ENCODE results near the gene FAM124B. TPM values are rescaled to one million over a fixed set of nuclear protein-coding genes. Genes with fewer than 3 reads are reported as not detected.
"Not testable (repeated sequence)": the region's sequence is repeated elsewhere in the genome, so short reads cannot be mapped to it uniquely, and the experiment has no call there.

The FAM124B gene
- total RNA-seq, 1 experiment from 2014 or later = not detected

- H3K27me3 ChIP-seq (ENCODE audit: low read length) = no peaks in the 10 kb centered on the region
- ChIA-PET POLR2A (ENCODE audit: unreplicated experiment) (no interaction called here), CTCF (no interaction called here)
- no peaks in the 10 kb centered on the region for H3K9me3 ChIP-seq (ENCODE audit: low read length)
- H3K79me2 ChIP-seq (ENCODE audit: low read length) = no peaks in the 10 kb centered on the region
- TF ChIP-seq CTCF (conservative IDR thresholded peaks at IDR 0.05; ENCODE audit: low read depth, low read length) = no peak
- TF ChIP-seq EZH2 (IDR thresholded peaks at IDR 0.05; ENCODE audit: low read length, unreplicated experiment) = no peak
- TF ChIP-seq EZH2phosphoT487 (IDR thresholded peaks at IDR 0.05; ENCODE audit: borderline replicate concordance, low read length) = no peak
- no peaks in the 10 kb centered on the region for H4K20me1 ChIP-seq (ENCODE audit: low read length)
- H2AFZ ChIP-seq (ENCODE audit: low read length) = no peak overlapping the region
- no peak overlapping the region for H3K4me3 ChIP-seq (ENCODE audit: low read length)
- no peaks in the 10 kb centered on the region for H3K9me2 ChIP-seq (replicated peaks; ENCODE audit: low read length)
- intact Hi-C loops (cut with micrococcal nuclease) = no loop called here
- no peaks in the 10 kb centered on the region for H3K36me3 ChIP-seq (ENCODE audit: low read depth, low read length)
- no peak overlapping the region for H3K4me2 ChIP-seq (ENCODE audit: low read length)
- no TSS peak for BruUV-seq (replicated peaks)
- H3K4me1 ChIP-seq (ENCODE audit: insufficient read depth, low read length) = no peaks in the 10 kb centered on the region
- H3F3A ChIP-seq (ENCODE audit: low read length, unreplicated experiment) = no peaks in the 10 kb centered on the region
- no peak overlapping the region for H3K9ac ChIP-seq (ENCODE audit: low read length)
- no peak for DNase-seq
- ATAC-seq = no peak
- H3K27ac ChIP-seq (ENCODE audit: low read length) = no peak overlapping the region
Observed at GRCh38 chr2:224400174-224400810, 1.6 kb downstream of the FAM124B start.

- intact Hi-C loops (cut with micrococcal nuclease) = no loop called here
- Histone ChIP-seq H3K9me3 (ENCODE audit: low read length) (no peaks in the 10 kb centered on the region), H3K9ac (ENCODE audit: low read length) (no peak overlapping the region), H3K27me3 (ENCODE audit: low read length) (no peaks in the 10 kb centered on the region), H2AFZ (ENCODE audit: low read length) (no peak overlapping the region), H3K79me2 (ENCODE audit: low read length) (no peaks in the 10 kb centered on the region), H3K4me1 (ENCODE audit: insufficient read depth, low read length) (no peaks in the 10 kb centered on the region), H3K9me2 (replicated peaks; ENCODE audit: low read length) (no peaks in the 10 kb centered on the region), H3K27ac (ENCODE audit: low read length) (no peak overlapping the region), H3F3A (ENCODE audit: low read length, unreplicated experiment) (no peaks in the 10 kb centered on the region), H3K36me3 (ENCODE audit: low read depth, low read length) (no peaks in the 10 kb centered on the region), H3K4me3 (ENCODE audit: low read length) (no peak overlapping the region), H3K4me2 (ENCODE audit: low read length) (no peak overlapping the region), H4K20me1 (ENCODE audit: low read length) (no peaks in the 10 kb centered on the region)
- DNase-seq (no peak), ATAC-seq (no peak)
- TF ChIP-seq EZH2phosphoT487 (IDR thresholded peaks at IDR 0.05; ENCODE audit: borderline replicate concordance, low read length) = no peak
- TF ChIP-seq CTCF (conservative IDR thresholded peaks at IDR 0.05; ENCODE audit: low read depth, low read length) = no peak
- TF ChIP-seq EZH2 (IDR thresholded peaks at IDR 0.05; ENCODE audit: low read length, unreplicated experiment) = no peak
- ChIA-PET CTCF (no interaction called here), POLR2A (ENCODE audit: unreplicated experiment) (no interaction called here)
- no TSS peak for BruUV-seq (replicated peaks)
Observed at GRCh38 chr2:224398289-224398688, 3.6 kb downstream of the FAM124B start.

- not testable (repeated sequence) for H3K79me2 ChIP-seq (ENCODE audit: low read length)
Observed at GRCh38 chr2:224397100-224397499, 4.8 kb downstream of the FAM124B start.

More at GRCh38 chr2:224397100-224397499, 4.8 kb downstream of the FAM124B start:
- H3K4me1 ChIP-seq (ENCODE audit: insufficient read depth, low read length); H3K9ac ChIP-seq (ENCODE audit: low read length); H3K36me3 ChIP-seq (ENCODE audit: low read depth, low read length); BruUV-seq (replicated peaks); H2AFZ ChIP-seq (ENCODE audit: low read length); H3K4me2 ChIP-seq (ENCODE audit: low read length); H3K27ac ChIP-seq (ENCODE audit: low read length); H4K20me1 ChIP-seq (ENCODE audit: low read length); H3K27me3 ChIP-seq (ENCODE audit: low read length); H3K4me3 ChIP-seq (ENCODE audit: low read length); H3F3A ChIP-seq (ENCODE audit: low read length, unreplicated experiment); H3K9me2 ChIP-seq (replicated peaks; ENCODE audit: low read length); POLR2A ChIA-PET (ENCODE audit: unreplicated experiment); intact Hi-C loops (cut with micrococcal nuclease); ATAC-seq; H3K9me3 ChIP-seq (ENCODE audit: low read length); DNase-seq; CTCF ChIA-PET: not testable (repeated sequence)

All from PC-3 (cell line).